Activated naive CD8-positive, alpha-beta T cell treated with anti-CD3 and anti-CD28 coated beads for 36 hours (primary cell): ENCODE results near the gene MT1G. TPM values are rescaled to one million over a fixed set of nuclear protein-coding genes. Genes with fewer than 3 reads are reported as not detected.
A peak's percentile ranks its signal among the peaks of the same experiment; 100 is the strongest.
"Not testable (repeated sequence)": the region's sequence is repeated elsewhere in the genome, so short reads cannot be mapped to it uniquely, and the experiment has no call there.

ENCODE experiments used
- DNase-seq: peaks from one replicate; pipeline ENCODE4 v3.0.0; 2021
- H3K27ac Mint-ChIP-seq: one replicate; pipeline ENCODE4 v1.8.0; 2022; ENCODE audit warnings: mild to moderate bottlenecking, moderate library complexity, mixed read lengths
- H3K27me3 Mint-ChIP-seq: one replicate; pipeline ENCODE4 v1.8.0; 2022; ENCODE audit warnings: mild to moderate bottlenecking, mixed read lengths
- H3K36me3 Mint-ChIP-seq: one replicate; pipeline ENCODE4 v1.8.0; 2021; ENCODE audit warnings: mild to moderate bottlenecking, mixed read lengths
- H3K4me1 Mint-ChIP-seq: one replicate; pipeline ENCODE4 v1.8.0; 2021; ENCODE audit warnings: mixed read lengths
- H3K4me3 Mint-ChIP-seq: one replicate; pipeline ENCODE4 v1.8.0; 2022; ENCODE audit warnings: mild to moderate bottlenecking, moderate library complexity, mixed read lengths
- H3K9me3 Mint-ChIP-seq: one replicate; pipeline ENCODE4 v1.8.0; 2022; ENCODE audit warnings: mixed read lengths
- total RNA-seq, 2 experiments: library from RNA; stranded (reverse); gene quantifications; one replicate each; pipeline ENCODE4 v1.2.3, GENCODE V29; 2021

The MT1G gene
- total RNA-seq, 2 experiments from 2014 or later, result 35.8 to 41.8 TPM

- H3K4me1 Mint-ChIP-seq, result peaks cover 21% of the 10 kb centered on the region
- H3K9me3 Mint-ChIP-seq, result no peaks in the 10 kb centered on the region
- DNase-seq, result no peak
- H3K27ac Mint-ChIP-seq, result no peak overlapping the region
- H3K4me3 Mint-ChIP-seq, result no peak overlapping the region
- H3K27me3 Mint-ChIP-seq, result peaks cover 7% of the 10 kb centered on the region
- no peaks in the 10 kb centered on the region for H3K36me3 Mint-ChIP-seq
These were observed 9.6 kb upstream of the MT1G start for GRCh38 chr16:56677474-56677873.

- Mint-ChIP-seq H3K4me1 (peaks cover 12% of the 10 kb centered on the region), H3K27me3 (peaks cover 21% of the 10 kb centered on the region), H3K36me3 (peaks cover 1% of the 10 kb centered on the region), H3K9me3 (no peaks in the 10 kb centered on the region), H3K27ac (no peak overlapping the region), H3K4me3 (peak overlapping the region; percentile 72)
- peak; percentile 76 for DNase-seq
These were observed 7.9 kb upstream of the MT1G start for GRCh38 chr16:56675685-56676210.

- Mint-ChIP-seq H3K4me1 (peaks cover 12% of the 10 kb centered on the region), H3K27me3 (peaks cover 33% of the 10 kb centered on the region)
- H3K27ac Mint-ChIP-seq, H3K9me3 Mint-ChIP-seq, H3K36me3 Mint-ChIP-seq, DNase-seq, H3K4me3 Mint-ChIP-seq: not testable (repeated sequence)
These were observed 6.7 kb upstream of the MT1G start for GRCh38 chr16:56674570-56674969.

GRCh38 chr16:56673921-56674320, 6.1 kb upstream of the MT1G start:
- H3K4me1 Mint-ChIP-seq, result peaks cover 17% of the 10 kb centered on the region
- H3K36me3 Mint-ChIP-seq, result peaks cover 1% of the 10 kb centered on the region
- peaks cover 39% of the 10 kb centered on the region for H3K27me3 Mint-ChIP-seq
- peak; percentile 41 for DNase-seq
- no peak overlapping the region for H3K4me3 Mint-ChIP-seq
- H3K27ac Mint-ChIP-seq, result no peak overlapping the region
- no peaks in the 10 kb centered on the region for H3K9me3 Mint-ChIP-seq

- H3K27me3 Mint-ChIP-seq, result peaks cover 49% of the 10 kb centered on the region
- no peak overlapping the region for H3K4me3 Mint-ChIP-seq
- H3K36me3 Mint-ChIP-seq, result peaks cover 1% of the 10 kb centered on the region
- H3K4me1 Mint-ChIP-seq, result peaks cover 24% of the 10 kb centered on the region
- no peak for DNase-seq
- no peak overlapping the region for H3K27ac Mint-ChIP-seq
- H3K9me3 Mint-ChIP-seq, result no peaks in the 10 kb centered on the region
These were observed 5.1 kb upstream of the MT1G start for GRCh38 chr16:56672761-56673536.

- peaks cover 57% of the 10 kb centered on the region for H3K27me3 Mint-ChIP-seq
- not testable (repeated sequence) for H3K27ac Mint-ChIP-seq, DNase-seq, H3K9me3 Mint-ChIP-seq, H3K4me3 Mint-ChIP-seq, H3K36me3 Mint-ChIP-seq
- H3K4me1 Mint-ChIP-seq, result peaks cover 26% of the 10 kb centered on the region
These were observed 4.3 kb upstream of the MT1G start for GRCh38 chr16:56672171-56672570.

- not testable (repeated sequence) for H3K4me3 Mint-ChIP-seq, DNase-seq, H3K27ac Mint-ChIP-seq, H3K9me3 Mint-ChIP-seq, H3K36me3 Mint-ChIP-seq
- peaks cover 58% of the 10 kb centered on the region for H3K27me3 Mint-ChIP-seq
- H3K4me1 Mint-ChIP-seq, result peaks cover 26% of the 10 kb centered on the region
These were observed 3.8 kb upstream of the MT1G start for GRCh38 chr16:56671691-56672090.

GRCh38 chr16:56670620-56670934, 2.7 kb upstream of the MT1G start:
- peaks cover 63% of the 10 kb centered on the region for H3K27me3 Mint-ChIP-seq
- peaks cover 21% of the 10 kb centered on the region for H3K4me1 Mint-ChIP-seq
- H3K9me3 Mint-ChIP-seq, result no peaks in the 10 kb centered on the region
- H3K4me3 Mint-ChIP-seq, result no peak overlapping the region
- no peak for DNase-seq
- H3K36me3 Mint-ChIP-seq, result peaks cover 4% of the 10 kb centered on the region
- H3K27ac Mint-ChIP-seq, result no peak overlapping the region

- Mint-ChIP-seq H3K9me3 (no peaks in the 10 kb centered on the region), H3K36me3 (peaks cover 4% of the 10 kb centered on the region), H3K4me1 (peaks cover 17% of the 10 kb centered on the region), H3K4me3 (peak overlapping the region; percentile 19), H3K27ac (no peak overlapping the region), H3K27me3 (peaks cover 60% of the 10 kb centered on the region)
- DNase-seq, result no peak
These were observed 2.2 kb upstream of the MT1G start for GRCh38 chr16:56669840-56670619.

- Mint-ChIP-seq H3K4me1 (peaks cover 16% of the 10 kb centered on the region), H3K9me3 (no peaks in the 10 kb centered on the region), H3K4me3 (peak within 1 kb of the TSS; percentile 19), H3K27ac (no peak within 1 kb of the TSS), H3K27me3 (peaks cover 60% of the 10 kb centered on the region), H3K36me3 (peaks cover 4% of the 10 kb centered on the region)
- DNase-seq, result peak; percentile 63
These were observed 1.4 kb upstream of the MT1G start, which contains the start of gene MT1H for GRCh38 chr16:56669005-56669839. MT1H (plus strand) TSS chr16:56669814; CDS start chr16:56669885, 71 bp downstream.

GRCh38 chr16:56665286-56666261, 2.3 kb downstream of the MT1G start:
- peaks cover 44% of the 10 kb centered on the region for H3K27me3 Mint-ChIP-seq
- not testable (repeated sequence) for DNase-seq, H3K4me3 Mint-ChIP-seq, H3K36me3 Mint-ChIP-seq, H3K9me3 Mint-ChIP-seq, H3K27ac Mint-ChIP-seq
- peaks cover 25% of the 10 kb centered on the region for H3K4me1 Mint-ChIP-seq

- H3K27ac Mint-ChIP-seq, result no peak overlapping the region
- no peaks in the 10 kb centered on the region for H3K9me3 Mint-ChIP-seq
- peaks cover 25% of the 10 kb centered on the region for H3K4me1 Mint-ChIP-seq
- H3K4me3 Mint-ChIP-seq, result no peak overlapping the region
- H3K27me3 Mint-ChIP-seq, result peaks cover 33% of the 10 kb centered on the region
- peaks cover 9% of the 10 kb centered on the region for H3K36me3 Mint-ChIP-seq
- no peak for DNase-seq
These were observed 3.4 kb downstream of the MT1G start for GRCh38 chr16:56664506-56664905.

- Mint-ChIP-seq H3K4me3 (peak overlapping the region; percentile 84), H3K4me1 (peaks cover 19% of the 10 kb centered on the region), H3K27me3 (peaks cover 15% of the 10 kb centered on the region), H3K27ac (peak overlapping the region; percentile 90), H3K36me3 (peaks cover 9% of the 10 kb centered on the region), H3K9me3 (no peaks in the 10 kb centered on the region)
- DNase-seq, result peak; percentile 51
These were observed 5.2 kb downstream of the MT1G start for GRCh38 chr16:56662357-56663354.
